ENCODE measurements around the gene INPP4B.

INPP4B gene

GRCh38 chr4:142045996-142046395, 800.1 kb downstream of the INPP4B start:
- no peak overlapping the region for H3K4me3 ChIP-seq (ENCODE audit: low read length)
- DNase-seq (ENCODE audit: low read depth): peak; percentile 12
- no peak for TF ChIP-seq CTCF (IDR thresholded peaks at IDR 0.05; ENCODE audit: insufficient read depth, low read depth, low read length, missing control alignments)

GRCh38 chr4:142044271-142044670, 801.8 kb downstream of the INPP4B start:
- DNase-seq (ENCODE audit: low read depth): no peak
- no peak for TF ChIP-seq CTCF (IDR thresholded peaks at IDR 0.05; ENCODE audit: insufficient read depth, low read depth, low read length, missing control alignments)
- H3K4me3 ChIP-seq (ENCODE audit: low read length): no peak overlapping the region

- no peak for TF ChIP-seq CTCF (IDR thresholded peaks at IDR 0.05; ENCODE audit: insufficient read depth, low read depth, low read length, missing control alignments)
- H3K4me3 ChIP-seq (ENCODE audit: low read length): no peak overlapping the region
- no peak for DNase-seq (ENCODE audit: low read depth)
Observed at GRCh38 chr4:142043509-142043908, 802.6 kb downstream of the INPP4B start.

GRCh38 chr4:142041788-142042187, 804.3 kb downstream of the INPP4B start:
- DNase-seq (ENCODE audit: low read depth): no peak
- TF ChIP-seq CTCF (IDR thresholded peaks at IDR 0.05; ENCODE audit: insufficient read depth, low read depth, low read length, missing control alignments): no peak
- no peak overlapping the region for H3K4me3 ChIP-seq (ENCODE audit: low read length)

GRCh38 chr4:142040043-142040442, 806.1 kb downstream of the INPP4B start:
- DNase-seq (ENCODE audit: low read depth): no peak
- no peak for TF ChIP-seq CTCF (IDR thresholded peaks at IDR 0.05; ENCODE audit: insufficient read depth, low read depth, low read length, missing control alignments)

GRCh38 chr4:142036795-142037583, 809.1 kb downstream of the INPP4B start:
- DNase-seq (ENCODE audit: low read depth): peak; percentile 81
- TF ChIP-seq CTCF (IDR thresholded peaks at IDR 0.05; ENCODE audit: insufficient read depth, low read depth, low read length, missing control alignments): no peak
- H3K4me3 ChIP-seq (ENCODE audit: low read length): no peak overlapping the region

More at GRCh38 chr4:142040043-142040442, 806.1 kb downstream of the INPP4B start:
- no peak overlapping the region for H3K4me3 ChIP-seq (ENCODE audit: low read length)

- no peak for DNase-seq (ENCODE audit: low read depth)
- no peak overlapping the region for H3K4me3 ChIP-seq (ENCODE audit: low read length)
- no peak for TF ChIP-seq CTCF (IDR thresholded peaks at IDR 0.05; ENCODE audit: insufficient read depth, low read depth, low read length, missing control alignments)
Observed at GRCh38 chr4:142035566-142035965, 810.5 kb downstream of the INPP4B start.
